CD4-positive, alpha-beta T cell treated with Interferon alpha-2 for 1 hour (primary cell): ENCODE results near the gene KIAA1614.
"Not testable (repeated sequence)": the region's sequence is repeated elsewhere in the genome, so short reads cannot be mapped to it uniquely, and the experiment has no call there.

Source experiments
- DNase-seq, 2 donors: peaks; one replicate each; pipeline ENCODE4 v3.0.0-alpha.2; 2020 to 2022

KIAA1614 gene

GRCh38 chr1:180966744-180967536 lies 54.2 kb downstream of the KIAA1614 start:
- DNase-seq = no peak

DNA sequence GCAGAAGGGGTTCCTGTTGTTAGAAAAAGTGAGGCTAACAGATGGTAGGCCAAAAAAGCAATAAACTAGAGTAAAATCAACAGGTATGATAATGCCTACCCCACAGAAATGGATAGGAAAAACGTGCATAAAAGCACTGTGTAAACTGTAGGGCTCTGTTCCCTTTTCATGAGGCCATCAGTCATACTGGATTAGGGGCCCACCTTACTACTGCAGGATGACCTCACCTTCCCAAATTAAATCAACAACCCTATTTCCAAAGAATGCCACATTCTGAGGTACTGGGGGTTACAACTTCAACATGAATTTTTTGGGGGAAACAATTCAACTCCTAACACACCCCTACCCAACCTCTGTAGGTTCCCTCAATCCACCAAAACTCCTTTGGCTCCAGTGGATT lies 54.9 kb downstream of the KIAA1614 start:
- no peak for DNase-seq

- not testable (repeated sequence) for DNase-seq
Observed at GRCh38 chr1:180968834-180969233, 56.1 kb downstream of the KIAA1614 start.

- no peak for DNase-seq
Observed at GRCh38 chr1:180969434-180969833, 56.7 kb downstream of the KIAA1614 start.

- no peak for DNase-seq
Observed at GRCh38 chr1:180970333-180971079, 57.8 kb downstream of the KIAA1614 start.

DNA sequence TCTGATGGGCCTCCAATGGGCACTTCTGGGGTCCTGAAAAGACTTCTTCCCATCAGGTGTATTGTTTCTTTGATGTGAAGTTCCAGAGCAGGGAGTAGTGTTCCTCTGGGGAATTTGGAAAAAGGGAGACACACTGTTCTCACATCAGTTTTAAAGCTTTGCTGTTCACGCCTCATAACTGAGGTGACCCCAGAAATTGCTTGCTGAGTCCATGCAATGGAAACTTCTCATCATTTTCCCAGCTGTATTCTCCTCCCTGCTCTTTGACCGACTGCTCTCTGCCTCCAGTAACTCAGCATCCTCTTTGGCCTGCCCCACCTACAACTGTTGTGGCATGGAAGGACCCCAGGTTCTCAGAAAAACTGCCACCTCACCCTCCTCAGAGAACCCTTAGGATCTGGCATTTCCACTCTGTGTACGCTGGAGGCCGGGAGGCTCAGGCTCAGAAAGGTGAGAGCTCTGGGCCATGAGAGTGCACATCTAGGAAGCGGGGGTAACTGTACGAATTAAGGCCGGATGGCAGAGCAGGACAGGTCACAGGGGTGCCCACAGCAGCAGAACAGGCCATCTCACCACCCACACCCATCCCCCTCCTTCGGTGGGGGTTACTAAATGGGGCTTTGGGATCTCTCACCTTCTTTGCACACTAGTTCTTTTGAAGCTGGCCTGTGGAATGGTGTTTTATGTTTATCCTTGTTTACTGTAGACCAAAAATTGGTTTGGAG lies 58.7 kb downstream of the KIAA1614 start:
- no peak for DNase-seq

- no peak for DNase-seq
Observed at GRCh38 chr1:180973369-180973768, 60.7 kb downstream of the KIAA1614 start.

DNA sequence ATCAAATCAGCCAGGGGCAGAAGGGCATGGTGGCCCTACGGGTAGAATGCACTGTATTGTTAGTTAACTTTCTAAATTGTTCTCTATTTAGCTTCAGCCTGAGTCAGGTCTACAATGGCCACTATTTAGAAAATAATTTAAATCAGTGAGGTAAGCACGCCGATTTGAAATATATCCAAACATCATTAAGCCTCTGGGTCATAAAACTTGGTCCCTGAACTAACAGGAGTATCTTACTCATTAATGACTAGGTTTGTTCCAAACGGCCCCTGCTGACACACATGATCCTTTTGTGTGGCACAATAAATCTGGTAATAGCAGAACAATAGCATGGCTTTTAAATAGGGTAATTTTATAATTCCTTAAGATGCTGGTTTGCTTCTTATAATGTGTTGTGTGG lies 61.5 kb downstream of the KIAA1614 start:
- DNase-seq = no peak

DNA sequence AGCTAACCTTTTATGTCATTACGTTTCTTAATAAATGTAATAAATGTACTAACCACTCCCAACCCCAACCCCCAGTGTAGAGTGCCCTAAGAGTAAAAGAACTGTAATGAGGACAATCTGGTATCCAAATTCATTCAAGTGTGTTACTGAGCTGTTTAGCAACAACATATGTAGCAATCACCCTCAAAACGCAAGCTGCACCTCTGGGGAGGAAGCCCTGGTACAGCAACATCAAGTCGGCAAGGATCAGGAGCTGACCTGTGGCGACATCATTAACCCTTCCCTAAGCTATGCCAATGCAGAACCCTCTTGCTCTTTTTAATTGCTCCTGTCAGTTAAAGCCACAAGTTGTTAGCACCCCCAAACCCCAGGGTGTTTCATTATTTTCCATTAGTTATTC lies 62.9 kb downstream of the KIAA1614 start:
- no peak for DNase-seq

DNA sequence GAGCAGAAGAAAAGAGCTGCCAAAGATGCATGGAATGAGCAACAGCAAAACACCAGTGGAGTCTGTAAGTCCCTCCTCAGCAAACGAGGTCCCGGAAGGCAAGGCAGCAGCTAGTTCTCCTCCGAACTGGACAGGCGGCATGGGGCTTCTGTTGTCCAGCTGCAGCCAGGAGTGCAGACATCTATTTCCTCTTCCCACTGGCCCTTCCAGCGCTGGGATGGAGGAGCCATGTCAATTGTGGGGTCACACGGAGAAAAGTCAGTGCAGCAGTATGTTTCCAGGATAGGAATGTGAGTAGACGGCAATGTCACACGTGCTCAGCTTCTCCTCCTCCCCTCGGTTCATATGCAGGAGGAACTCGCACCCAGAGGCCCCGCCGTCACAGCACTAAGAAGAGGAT lies 63.5 kb downstream of the KIAA1614 start:
- DNase-seq = no peak

DNA sequence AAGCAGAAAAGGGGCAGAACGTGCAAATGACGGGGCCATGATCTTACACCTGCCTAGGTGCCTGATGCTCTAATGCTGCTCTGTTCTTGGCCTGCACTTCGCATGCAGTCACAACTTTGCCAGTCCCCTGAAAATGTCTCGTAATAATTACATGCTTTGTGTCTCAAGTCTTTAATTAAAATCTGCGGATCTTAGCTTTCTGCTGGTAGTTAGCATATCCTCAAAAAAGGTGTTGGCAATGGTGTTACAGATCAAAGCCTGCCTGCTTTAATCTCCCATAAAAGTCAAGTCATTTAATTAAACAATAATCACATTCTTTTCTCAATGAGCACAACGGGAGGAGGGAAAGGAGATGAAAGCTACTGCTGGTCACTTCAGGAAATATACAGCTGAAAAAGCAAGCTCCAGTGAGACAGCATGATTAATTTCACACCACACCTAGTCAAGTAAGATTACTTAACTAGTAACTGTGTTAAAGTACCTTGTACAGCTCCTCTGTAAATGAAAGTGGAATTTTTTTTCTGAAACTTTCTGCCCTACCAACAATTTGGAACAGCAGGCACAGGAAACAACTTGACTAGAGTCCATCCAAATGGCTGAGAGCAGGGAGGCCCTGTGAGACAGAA lies 64.1 kb downstream of the KIAA1614 start:
- DNase-seq = no peak

GRCh38 chr1:180981596-180982387 lies 69.1 kb downstream of the KIAA1614 start:
- peak; percentile 16 for DNase-seq

DNA sequence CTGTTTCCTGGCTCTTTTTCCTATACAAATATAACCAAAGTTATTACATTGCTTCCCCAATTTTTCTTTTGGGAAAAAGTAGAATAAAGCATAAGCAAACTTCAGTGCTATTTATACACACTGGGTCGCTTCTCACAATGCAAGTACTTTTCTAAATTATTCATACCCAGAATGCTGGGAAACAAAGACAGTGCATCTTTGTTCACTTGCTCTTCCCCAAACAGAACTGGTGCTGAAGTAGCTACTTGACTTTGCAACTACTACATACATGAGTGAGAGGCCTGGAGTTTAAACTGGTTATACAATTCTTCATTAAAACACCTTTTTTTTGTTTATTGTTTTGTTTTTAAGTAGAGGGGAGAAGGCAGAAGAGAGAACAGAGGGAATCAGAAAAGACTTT lies 69.7 kb downstream of the KIAA1614 start:
- DNase-seq = no peak

DNA sequence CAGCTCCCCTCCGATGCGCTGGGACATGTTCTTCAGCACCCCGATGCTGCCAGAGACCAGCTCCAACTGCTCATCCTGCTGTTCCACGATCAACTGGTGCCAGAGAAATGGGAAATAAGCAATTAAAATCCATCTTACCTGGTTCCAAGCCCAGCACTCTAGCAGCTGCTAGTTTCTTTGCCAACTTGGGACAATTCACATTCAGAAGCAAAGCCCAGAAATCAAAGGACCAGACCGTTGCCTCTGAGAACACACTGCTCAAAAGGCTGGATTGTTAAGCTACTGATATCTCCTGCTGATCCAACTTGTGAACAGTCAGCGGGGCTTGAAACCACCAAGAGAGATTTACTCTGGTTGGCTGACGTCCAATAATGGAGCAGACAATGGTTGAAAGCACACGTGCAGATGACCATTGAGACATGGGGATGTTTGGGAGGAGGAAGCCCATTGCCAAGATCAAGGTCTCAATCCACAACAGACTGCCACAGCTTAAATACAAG lies 75.6 kb downstream of the KIAA1614 start:
- no peak for DNase-seq

GRCh38 chr1:180994262-180994661 lies 81.6 kb downstream of the KIAA1614 start:
- DNase-seq = no peak

DNA sequence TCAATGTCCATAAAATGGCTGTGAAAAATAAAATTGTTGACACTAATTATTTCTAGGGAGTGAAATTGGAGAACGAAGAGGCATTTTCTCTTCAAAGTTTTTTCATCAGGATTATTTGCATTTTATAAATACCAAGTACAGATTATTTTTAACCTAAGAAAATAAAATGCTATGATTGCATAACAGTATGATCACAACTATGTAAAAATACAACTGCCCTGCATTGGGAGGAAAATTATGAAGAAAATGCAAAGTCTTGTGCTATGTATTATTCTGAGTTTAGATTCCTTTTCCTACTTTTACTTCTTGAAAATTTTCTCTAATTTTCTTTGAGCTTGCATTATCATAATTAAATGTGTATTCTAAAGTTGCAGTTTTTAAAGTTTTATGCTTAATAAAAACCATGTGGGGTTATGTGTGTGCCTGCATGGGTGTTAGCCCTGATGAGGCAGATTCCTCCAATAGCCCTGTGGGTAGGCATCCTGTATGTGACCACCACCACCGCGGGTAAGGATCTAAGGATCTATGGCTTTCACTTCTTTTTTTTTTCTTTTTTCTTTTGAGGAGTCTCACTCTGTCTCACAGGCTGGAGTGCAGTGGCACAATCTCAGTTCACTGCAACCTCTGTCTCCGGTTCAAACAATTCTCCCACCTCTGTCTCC lies 85.3 kb downstream of the KIAA1614 start:
- no peak for DNase-seq
